Breast epithelium (tissue), 3 donors: ENCODE results near the gene OSBPL9.

Experiments
- POLR2A ChIP-seq: fragments of 450-650 bp; IDR thresholded peaks from one replicate; pipeline ENCODE4 v1.6.1; 2016; ENCODE audit warnings: antibody characterized with exemption, mild to moderate bottlenecking, moderate library complexity
- TF ChIP-seq, protein P1 (sequence below), 3 donors: fragments of 450-650 bp; IDR thresholded peaks; one replicate each; pipeline ENCODE4 v1.5.1; 2016 to 2017; ENCODE audit warnings: antibody characterized with exemption in 3 of 3, mild to moderate bottlenecking in 3 of 3, moderate library complexity in 3 of 3

DNA sequence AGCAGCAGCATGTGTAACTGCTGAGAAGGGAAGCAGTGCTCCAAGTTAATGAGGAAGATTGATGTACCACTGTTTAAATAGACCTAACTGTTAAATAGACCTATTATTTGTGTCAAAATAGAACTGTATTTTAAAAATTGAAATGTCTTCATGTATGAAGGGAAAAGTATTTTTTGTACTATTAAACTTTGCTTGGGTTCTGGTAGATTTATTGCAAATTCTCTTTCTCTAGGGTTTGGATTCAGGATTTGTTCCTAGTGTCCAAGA, 128.3 kb downstream of the OSBPL9 start:
- TF ChIP-seq, protein P1, sequence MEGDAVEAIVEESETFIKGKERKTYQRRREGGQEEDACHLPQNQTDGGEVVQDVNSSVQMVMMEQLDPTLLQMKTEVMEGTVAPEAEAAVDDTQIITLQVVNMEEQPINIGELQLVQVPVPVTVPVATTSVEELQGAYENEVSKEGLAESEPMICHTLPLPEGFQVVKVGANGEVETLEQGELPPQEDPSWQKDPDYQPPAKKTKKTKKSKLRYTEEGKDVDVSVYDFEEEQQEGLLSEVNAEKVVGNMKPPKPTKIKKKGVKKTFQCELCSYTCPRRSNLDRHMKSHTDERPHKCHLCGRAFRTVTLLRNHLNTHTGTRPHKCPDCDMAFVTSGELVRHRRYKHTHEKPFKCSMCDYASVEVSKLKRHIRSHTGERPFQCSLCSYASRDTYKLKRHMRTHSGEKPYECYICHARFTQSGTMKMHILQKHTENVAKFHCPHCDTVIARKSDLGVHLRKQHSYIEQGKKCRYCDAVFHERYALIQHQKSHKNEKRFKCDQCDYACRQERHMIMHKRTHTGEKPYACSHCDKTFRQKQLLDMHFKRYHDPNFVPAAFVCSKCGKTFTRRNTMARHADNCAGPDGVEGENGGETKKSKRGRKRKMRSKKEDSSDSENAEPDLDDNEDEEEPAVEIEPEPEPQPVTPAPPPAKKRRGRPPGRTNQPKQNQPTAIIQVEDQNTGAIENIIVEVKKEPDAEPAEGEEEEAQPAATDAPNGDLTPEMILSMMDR (IDR thresholded peaks at IDR 0.05) = no peak
- no peak for TF ChIP-seq POLR2A
